Suppressor macrophage treated with lipopolysaccharide for 4 hours (primary cell): ENCODE data around the gene MED16.

ENCODE experiments used
- DNase-seq: peaks from one replicate; pipeline ENCODE4 v3.0.0-alpha.2; 2020

MED16 gene, protein sequence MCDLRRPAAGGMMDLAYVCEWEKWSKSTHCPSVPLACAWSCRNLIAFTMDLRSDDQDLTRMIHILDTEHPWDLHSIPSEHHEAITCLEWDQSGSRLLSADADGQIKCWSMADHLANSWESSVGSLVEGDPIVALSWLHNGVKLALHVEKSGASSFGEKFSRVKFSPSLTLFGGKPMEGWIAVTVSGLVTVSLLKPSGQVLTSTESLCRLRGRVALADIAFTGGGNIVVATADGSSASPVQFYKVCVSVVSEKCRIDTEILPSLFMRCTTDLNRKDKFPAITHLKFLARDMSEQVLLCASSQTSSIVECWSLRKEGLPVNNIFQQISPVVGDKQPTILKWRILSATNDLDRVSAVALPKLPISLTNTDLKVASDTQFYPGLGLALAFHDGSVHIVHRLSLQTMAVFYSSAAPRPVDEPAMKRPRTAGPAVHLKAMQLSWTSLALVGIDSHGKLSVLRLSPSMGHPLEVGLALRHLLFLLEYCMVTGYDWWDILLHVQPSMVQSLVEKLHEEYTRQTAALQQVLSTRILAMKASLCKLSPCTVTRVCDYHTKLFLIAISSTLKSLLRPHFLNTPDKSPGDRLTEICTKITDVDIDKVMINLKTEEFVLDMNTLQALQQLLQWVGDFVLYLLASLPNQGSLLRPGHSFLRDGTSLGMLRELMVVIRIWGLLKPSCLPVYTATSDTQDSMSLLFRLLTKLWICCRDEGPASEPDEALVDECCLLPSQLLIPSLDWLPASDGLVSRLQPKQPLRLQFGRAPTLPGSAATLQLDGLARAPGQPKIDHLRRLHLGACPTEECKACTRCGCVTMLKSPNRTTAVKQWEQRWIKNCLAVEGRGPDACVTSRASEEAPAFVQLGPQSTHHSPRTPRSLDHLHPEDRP

DNA sequence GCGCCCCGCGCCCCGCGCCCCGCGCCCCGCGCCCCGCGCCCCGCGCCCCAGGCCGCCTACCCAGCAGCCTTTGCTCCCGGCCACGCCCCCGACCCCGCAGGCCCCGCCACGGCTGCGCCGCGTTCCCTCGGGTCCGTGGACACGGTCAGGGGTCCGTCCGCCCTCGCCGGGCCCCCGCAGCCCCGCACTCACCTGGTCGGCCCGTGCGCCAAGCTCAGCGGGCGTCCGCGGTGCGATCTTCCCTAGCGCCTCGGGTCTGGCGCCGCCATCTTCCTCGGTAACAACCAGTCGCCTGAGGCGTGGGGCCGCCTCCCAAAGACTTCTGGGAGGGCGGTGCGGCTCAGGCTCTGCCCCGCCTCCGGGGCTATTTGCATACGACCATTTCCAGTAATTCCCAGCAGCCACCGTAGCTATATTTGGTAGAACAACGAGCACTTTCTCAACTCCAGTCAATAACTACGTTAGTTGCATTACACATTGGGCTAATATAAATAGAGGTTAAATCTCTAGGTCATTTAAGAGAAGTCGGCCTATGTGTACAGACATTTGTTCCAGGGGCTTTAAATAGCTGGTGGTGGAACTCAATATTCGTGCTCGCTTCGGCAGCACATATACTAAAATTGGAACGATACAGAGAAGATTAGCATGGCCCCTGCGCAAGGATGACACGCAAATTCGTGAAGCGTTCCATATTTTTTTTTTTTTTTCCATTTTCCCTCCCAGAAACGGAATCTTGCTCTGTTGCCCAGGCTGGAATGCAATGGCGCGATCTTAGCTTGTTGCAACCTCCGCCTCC, at the start of gene MED16, which contains the start of gene RNU6-9:
TSS of gene MED16 (minus strand) at position 294 of the 796 bp plus-strand sequence. CDS start 2,056 bp downstream, outside the sequence.
TSS of gene RNU6-9 (plus strand) at position 591 of the 796 bp plus-strand sequence.
- peak; percentile 97 for DNase-seq

DNA sequence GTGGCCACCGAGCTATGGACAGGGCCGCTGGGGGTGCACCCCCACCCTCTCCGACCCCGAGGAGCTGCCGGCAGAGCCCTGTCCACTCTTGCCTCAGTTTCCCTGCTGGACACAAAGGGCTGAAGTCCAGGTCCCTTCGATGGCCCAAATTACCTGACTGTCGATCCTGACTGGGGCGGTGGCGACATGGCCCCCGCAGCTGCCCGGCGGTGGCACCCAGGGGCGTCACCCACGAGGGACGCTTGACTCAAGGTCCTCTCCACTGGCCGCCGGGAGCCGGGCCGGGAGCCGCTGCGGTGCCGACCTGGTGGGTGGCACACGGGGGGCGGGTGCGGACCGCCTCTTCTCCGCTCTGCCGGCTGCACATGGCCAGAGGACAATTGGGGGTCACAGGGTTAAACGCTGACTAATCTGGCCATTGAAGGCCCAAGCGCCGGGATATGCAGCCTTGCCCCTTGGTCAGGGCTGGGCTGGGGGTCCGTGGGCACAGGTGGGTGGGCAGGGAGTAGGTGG, 49.2 kb upstream of the MED16 start:
- DNase-seq: no peak

DNA sequence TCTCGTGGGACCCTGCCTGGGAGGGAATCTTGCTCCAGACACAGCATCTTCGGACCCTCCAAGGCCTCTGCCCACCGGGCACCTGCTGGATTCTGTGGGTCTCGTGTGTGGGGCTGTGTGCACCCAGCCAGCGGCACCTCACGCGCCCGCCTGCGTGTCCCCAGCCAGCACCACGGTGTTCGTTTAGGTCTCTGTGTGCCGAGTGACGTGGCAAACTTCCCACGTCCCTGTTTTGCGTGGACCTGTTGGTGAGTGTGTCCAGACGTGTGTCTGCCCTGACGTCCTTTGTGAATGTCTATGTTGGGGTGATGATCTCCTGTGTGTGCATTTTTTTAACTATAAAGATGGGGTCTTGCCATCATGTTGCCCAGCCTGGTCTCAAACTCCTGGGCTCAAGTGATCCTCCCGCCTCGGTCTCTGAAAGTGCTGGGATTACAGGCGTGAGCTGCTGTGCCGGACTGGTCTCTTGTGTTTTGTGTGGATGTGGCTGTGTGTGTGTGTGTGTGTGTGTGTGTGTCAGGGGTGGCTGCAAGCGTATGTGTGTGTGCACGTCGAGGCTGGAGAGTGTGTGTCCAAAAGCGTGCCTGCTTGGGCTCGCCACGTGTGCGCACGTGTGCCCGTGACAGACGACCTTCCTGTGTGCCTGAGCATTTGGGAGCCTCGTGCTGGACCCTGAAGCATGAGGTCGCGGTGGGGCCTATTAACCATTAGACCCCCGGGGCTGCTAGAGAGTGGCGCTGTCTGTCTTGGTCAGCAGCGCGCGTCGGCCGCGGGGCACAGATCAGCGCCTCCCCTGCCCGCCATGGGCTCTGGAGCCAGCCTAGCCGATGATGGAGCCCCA, 48.5 kb upstream of the MED16 start:
- DNase-seq: no peak

- DNase-seq: peak; percentile 88
Observed at GRCh38 chr19:940591-941291, 47.8 kb upstream of the MED16 start.

DNA sequence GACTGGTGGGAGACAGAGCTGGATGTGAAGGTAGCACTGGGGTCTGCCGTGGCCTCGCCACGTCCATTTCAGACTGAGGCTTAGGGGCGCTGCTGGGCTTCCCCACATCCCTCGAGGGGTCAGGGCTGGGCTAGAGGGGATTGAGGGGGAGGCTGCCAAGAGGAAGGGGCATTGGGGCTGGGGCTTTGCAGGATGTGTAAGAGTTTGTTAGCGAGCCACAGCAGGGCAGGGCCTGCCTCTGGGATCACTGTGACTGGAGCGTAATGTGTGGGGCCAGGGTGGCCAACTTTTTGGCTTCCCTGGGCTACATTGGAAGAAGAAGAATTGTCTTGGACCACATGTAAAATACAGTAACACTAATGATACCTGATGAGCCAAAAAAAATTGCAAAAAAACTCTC, 46.9 kb upstream of the MED16 start:
- DNase-seq: no peak

GRCh38 chr19:939439-939838, 46.5 kb upstream of the MED16 start:
- no peak for DNase-seq

DNA sequence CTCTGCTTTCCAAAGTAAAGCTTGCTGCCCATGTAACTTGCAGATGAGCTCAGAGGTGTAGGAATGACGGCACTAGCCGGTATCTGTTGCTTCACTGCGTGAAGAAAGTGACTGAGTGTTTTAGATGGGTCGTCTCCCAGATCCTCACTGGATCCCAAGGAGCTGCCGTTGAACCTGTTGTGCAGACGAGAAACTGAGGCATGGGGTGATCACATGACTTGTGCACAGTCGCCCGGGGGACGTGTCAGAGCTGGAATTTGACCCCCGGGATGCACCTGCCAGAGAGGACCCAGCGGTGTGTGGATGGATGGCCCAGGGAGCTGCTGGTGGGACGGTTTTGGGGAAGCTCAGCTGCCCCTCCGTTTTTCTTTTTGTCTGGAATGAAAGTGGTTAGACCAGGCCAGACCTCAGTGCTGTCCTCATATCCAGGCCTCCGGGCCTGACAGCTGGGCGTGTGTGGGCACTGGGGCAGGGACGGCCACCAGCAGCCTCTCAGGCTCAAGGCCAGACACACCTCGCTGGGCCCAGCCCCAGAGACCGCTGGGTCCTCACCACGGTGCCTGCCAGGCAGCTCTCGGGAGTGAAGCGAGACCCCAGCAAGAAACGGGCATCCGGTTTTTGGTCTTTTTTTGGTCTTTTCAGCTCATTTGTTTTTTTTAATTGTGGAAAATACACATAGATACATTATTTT, 45.4 kb upstream of the MED16 start:
- no peak for DNase-seq

DNA sequence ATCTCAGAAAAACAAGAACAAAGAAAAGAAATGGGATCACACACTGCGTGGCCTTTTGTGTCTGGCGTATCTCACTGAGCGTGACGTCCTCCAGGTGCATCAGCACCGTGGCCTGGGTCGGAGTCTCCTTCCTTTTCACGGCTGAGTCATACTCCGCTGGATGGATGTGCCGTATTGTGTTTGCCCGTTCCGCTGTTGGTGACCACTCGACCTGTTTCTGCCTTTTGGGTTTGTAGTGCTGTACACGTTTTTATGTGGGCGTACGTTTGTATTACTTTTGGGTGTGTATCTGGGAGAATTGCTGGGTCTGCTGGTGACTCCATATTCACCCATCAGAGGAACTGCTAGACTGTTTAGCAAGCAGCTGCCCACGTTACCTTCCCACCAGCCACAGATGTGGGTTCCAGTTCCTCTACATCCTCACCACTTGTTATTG, 44.3 kb upstream of the MED16 start:
- peak; percentile 85 for DNase-seq

GRCh38 chr19:936175-936546, 43.2 kb upstream of the MED16 start:
- no peak for DNase-seq

GRCh38 chr19:934865-935479, 42.0 kb upstream of the MED16 start:
- peak; percentile 67 for DNase-seq

DNA sequence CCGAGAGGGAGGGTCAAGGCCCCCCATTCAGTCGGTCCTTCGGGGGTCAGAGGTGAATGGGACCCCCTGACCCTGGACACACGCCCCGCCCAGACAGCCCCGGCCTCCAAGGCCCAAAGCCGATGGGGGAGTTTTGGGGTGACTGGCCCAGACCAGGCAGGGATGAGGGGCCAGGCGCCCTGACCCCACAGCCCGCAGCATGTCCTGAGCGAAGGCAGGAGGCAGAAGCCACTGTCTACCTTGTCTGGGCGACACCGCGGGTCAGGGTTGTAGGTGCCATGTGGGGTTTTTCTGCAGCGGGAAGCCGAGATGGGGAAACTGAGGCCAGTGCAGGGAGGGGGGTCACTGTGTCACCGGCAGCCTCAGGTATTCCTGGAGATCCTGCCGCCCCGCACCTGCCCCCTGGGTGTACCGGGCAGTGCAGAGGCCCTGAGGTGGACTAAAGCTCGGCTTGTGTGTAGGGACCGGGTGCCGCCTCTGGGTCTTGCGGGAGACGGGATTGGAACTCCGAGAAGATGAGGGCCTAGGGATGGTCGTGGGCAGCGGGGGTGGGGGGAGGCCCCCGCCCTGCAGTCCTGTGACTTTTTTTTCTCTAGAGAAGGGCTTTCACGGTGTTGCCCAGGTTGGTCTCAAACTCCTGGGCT, 41.3 kb upstream of the MED16 start:
- no peak for DNase-seq

DNA sequence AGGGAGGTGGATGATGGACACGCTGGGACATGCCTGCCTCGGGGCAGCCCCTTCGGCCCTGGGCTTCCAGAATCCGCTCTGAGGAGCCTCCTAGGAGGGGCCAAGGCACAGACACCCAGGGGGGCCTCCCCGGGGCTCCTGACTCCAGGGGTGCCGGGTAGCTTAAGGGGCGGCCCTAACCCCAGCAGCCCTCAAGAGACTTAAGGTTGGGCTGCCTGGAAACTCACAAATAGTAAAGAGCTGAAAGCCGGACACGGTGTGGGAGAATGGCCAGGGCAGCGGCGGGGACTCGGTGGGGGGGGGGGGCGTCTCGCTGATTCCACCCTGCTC, 40.5 kb upstream of the MED16 start:
- DNase-seq: no peak

GRCh38 chr19:932648-933552, 39.9 kb upstream of the MED16 start:
- peak; percentile 66 for DNase-seq

GRCh38 chr19:931860-932647, 39.1 kb upstream of the MED16 start:
- no peak for DNase-seq

DNA sequence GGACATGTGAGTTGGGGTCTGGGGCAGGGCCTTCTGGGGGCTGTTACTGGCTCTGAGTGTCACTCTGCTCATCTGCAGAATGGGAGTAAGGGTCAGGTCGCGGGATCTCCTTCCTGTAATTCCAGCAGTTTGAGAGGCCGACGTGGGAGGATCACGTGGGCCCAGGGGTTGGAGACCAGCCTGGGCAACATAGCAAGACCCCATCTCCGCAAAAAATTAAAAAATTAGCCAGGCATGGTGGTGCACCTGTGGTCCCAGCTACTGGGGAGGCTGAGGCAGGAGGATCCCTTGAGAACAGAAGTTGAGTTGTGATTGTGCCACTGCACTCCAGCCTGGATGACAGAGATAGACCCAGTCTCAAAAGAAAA, 36.9 kb upstream of the MED16 start:
- no peak for DNase-seq

GRCh38 chr19:929203-929890, 36.4 kb upstream of the MED16 start:
- DNase-seq: no peak
